HG03520 (cell line): ENCODE measurements around the gene OLFML2A.

Source experiments
- ATAC-seq: cut with Tn5 transposase; IDR thresholded peaks from one replicate; pipeline ENCODE4 v1.9.1; 2021; ENCODE audit warnings: mild to moderate bottlenecking, moderate library complexity; ENCODE audit not compliant: unreplicated experiment

Gene OLFML2A

GRCh38 chr9:124774129-124774978 lies 2.6 kb upstream of the OLFML2A start:
- ATAC-seq, result no peak

- no peak for ATAC-seq
Measured at GRCh38 chr9:124776618-124776953, 347 bp upstream of the OLFML2A start.

GRCh38 chr9:124778575-124779367 lies 1.8 kb downstream of the OLFML2A start:
- no peak for ATAC-seq

- ATAC-seq, result no peak
Measured at GRCh38 chr9:124779368-124780059, 2.6 kb downstream of the OLFML2A start.

- ATAC-seq, result no peak
Measured at GRCh38 chr9:124780060-124780756, 3.3 kb downstream of the OLFML2A start.

- ATAC-seq, result no peak
Measured at GRCh38 chr9:124780757-124781151, 3.8 kb downstream of the OLFML2A start.

GRCh38 chr9:124781967-124782660 lies 5.2 kb downstream of the OLFML2A start:
- ATAC-seq, result no peak

GRCh38 chr9:124782661-124783574 lies 6.0 kb downstream of the OLFML2A start:
- ATAC-seq, result no peak

GRCh38 chr9:124783830-124784229 lies 6.9 kb downstream of the OLFML2A start:
- ATAC-seq, result no peak

- no peak for ATAC-seq
Measured at GRCh38 chr9:124784509-124784908, 7.6 kb downstream of the OLFML2A start.

- no peak for ATAC-seq
Measured at GRCh38 chr9:124786881-124787573, 10.1 kb downstream of the OLFML2A start.

- no peak for ATAC-seq
Measured at GRCh38 chr9:124788542-124789217, 11.7 kb downstream of the OLFML2A start.

- ATAC-seq, result no peak
Measured at GRCh38 chr9:124789531-124789930, 12.6 kb downstream of the OLFML2A start.

- ATAC-seq, result no peak
Measured at GRCh38 chr9:124790301-124790700, 13.4 kb downstream of the OLFML2A start.

GRCh38 chr9:124790801-124791505 lies 14.0 kb downstream of the OLFML2A start:
- ATAC-seq, result no peak

GRCh38 chr9:124792257-124793014 lies 15.5 kb downstream of the OLFML2A start:
- no peak for ATAC-seq

GRCh38 chr9:124793015-124793541 lies 16.1 kb downstream of the OLFML2A start:
- no peak for ATAC-seq
